Measurements from ENCODE around the gene IQGAP2. TPM values are rescaled to one million over a fixed set of nuclear protein-coding genes. Genes with fewer than 3 reads are reported as not detected.

IQGAP2 gene
- total RNA-seq, 1 experiment from 2014 or later, result 13.4 TPM

- H3K9me3 Mint-ChIP-seq (ENCODE audit: low read depth, unreplicated experiment), result no peaks in the 10 kb centered on the region
- H3K27ac Mint-ChIP-seq (ENCODE audit: unreplicated experiment), result no peak overlapping the region
- H3K4me3 Mint-ChIP-seq (ENCODE audit: low read depth, unreplicated experiment), result no peak overlapping the region
- CTCF ChIA-PET, result interaction anchor here (0.7 kb wide), 1 partner anchor 446 kb away, joined by 4 read pairs; no protein-coding TSS in a partner anchor
- no peak for DNase-seq
- no peaks in the 10 kb centered on the region for H3K4me1 Mint-ChIP-seq (ENCODE audit: low read depth, unreplicated experiment)
- H3K36me3 Mint-ChIP-seq (ENCODE audit: insufficient read depth, unreplicated experiment), result no peaks in the 10 kb centered on the region
- H3K27me3 Mint-ChIP-seq (ENCODE audit: unreplicated experiment), result peaks cover 13% of the 10 kb centered on the region
- intact Hi-C loops (cut with micrococcal nuclease; ENCODE audit: unreplicated experiment), result no loop called here
- BruUV-seq (replicated peaks), result no TSS peak
- no peak for TF ChIP-seq CTCF (IDR thresholded peaks at IDR 0.05; ENCODE audit: unreplicated experiment)
Measured at GRCh38 chr5:76497065-76497460, 94.0 kb downstream of the IQGAP2 start.

- Mint-ChIP-seq H3K4me1 (ENCODE audit: low read depth, unreplicated experiment) (no peaks in the 10 kb centered on the region), H3K27me3 (ENCODE audit: unreplicated experiment) (peaks cover 2% of the 10 kb centered on the region), H3K9me3 (ENCODE audit: low read depth, unreplicated experiment) (no peaks in the 10 kb centered on the region), H3K36me3 (ENCODE audit: insufficient read depth, unreplicated experiment) (no peaks in the 10 kb centered on the region), H3K4me3 (ENCODE audit: low read depth, unreplicated experiment) (no peak overlapping the region), H3K27ac (ENCODE audit: unreplicated experiment) (no peak overlapping the region)
- no peak for TF ChIP-seq CTCF (IDR thresholded peaks at IDR 0.05; ENCODE audit: unreplicated experiment)
- CTCF ChIA-PET, result interaction anchor here (0.6 kb wide), 1 partner anchor 253 kb away, joined by 3 read pairs; no protein-coding TSS in a partner anchor
- no TSS peak for BruUV-seq (replicated peaks)
- DNase-seq, result no peak
- intact Hi-C loops (cut with micrococcal nuclease; ENCODE audit: unreplicated experiment), result no loop called here
Measured at GRCh38 chr5:76497986-76498717, 95.1 kb downstream of the IQGAP2 start.

GRCh38 chr5:76499507-76500161, 96.5 kb downstream of the IQGAP2 start:
- CTCF ChIA-PET, result no interaction called here
- intact Hi-C loops (cut with micrococcal nuclease; ENCODE audit: unreplicated experiment), result no loop called here
- H3K4me1 Mint-ChIP-seq (ENCODE audit: low read depth, unreplicated experiment), result no peaks in the 10 kb centered on the region
- BruUV-seq (replicated peaks), result no TSS peak
- no peak overlapping the region for H3K4me3 Mint-ChIP-seq (ENCODE audit: low read depth, unreplicated experiment)
- H3K27me3 Mint-ChIP-seq (ENCODE audit: unreplicated experiment), result no peaks in the 10 kb centered on the region
- H3K9me3 Mint-ChIP-seq (ENCODE audit: low read depth, unreplicated experiment), result no peaks in the 10 kb centered on the region
- no peak for DNase-seq
- no peak for TF ChIP-seq CTCF (IDR thresholded peaks at IDR 0.05; ENCODE audit: unreplicated experiment)
- H3K36me3 Mint-ChIP-seq (ENCODE audit: insufficient read depth, unreplicated experiment), result no peaks in the 10 kb centered on the region
- no peak overlapping the region for H3K27ac Mint-ChIP-seq (ENCODE audit: unreplicated experiment)

- no peak for DNase-seq
- H3K36me3 Mint-ChIP-seq (ENCODE audit: insufficient read depth, unreplicated experiment), result no peaks in the 10 kb centered on the region
- no peaks in the 10 kb centered on the region for H3K4me1 Mint-ChIP-seq (ENCODE audit: low read depth, unreplicated experiment)
- H3K9me3 Mint-ChIP-seq (ENCODE audit: low read depth, unreplicated experiment), result no peaks in the 10 kb centered on the region
- H3K4me3 Mint-ChIP-seq (ENCODE audit: low read depth, unreplicated experiment), result no peak overlapping the region
- H3K27ac Mint-ChIP-seq (ENCODE audit: unreplicated experiment), result no peak overlapping the region
- intact Hi-C loops (cut with micrococcal nuclease; ENCODE audit: unreplicated experiment), result no loop called here
- no TSS peak for BruUV-seq (replicated peaks)
- CTCF ChIA-PET, result no interaction called here
- H3K27me3 Mint-ChIP-seq (ENCODE audit: unreplicated experiment), result no peaks in the 10 kb centered on the region
- TF ChIP-seq CTCF (IDR thresholded peaks at IDR 0.05; ENCODE audit: unreplicated experiment), result no peak
Measured at GRCh38 chr5:76500633-76501393, 97.7 kb downstream of the IQGAP2 start.

Data from Calu3 (cell line).